Measurements from ENCODE around the gene KIF5B. TPM values are rescaled to one million over a fixed set of nuclear protein-coding genes. Genes with fewer than 3 reads are reported as not detected.
"Not testable (repeated sequence)": the region's sequence is repeated elsewhere in the genome, so short reads cannot be mapped to it uniquely, and the experiment has no call there.

The KIF5B gene
- total and polyA plus RNA-seq, 12 donors: 30.1 to 205 (median 155) TPM

DNA sequence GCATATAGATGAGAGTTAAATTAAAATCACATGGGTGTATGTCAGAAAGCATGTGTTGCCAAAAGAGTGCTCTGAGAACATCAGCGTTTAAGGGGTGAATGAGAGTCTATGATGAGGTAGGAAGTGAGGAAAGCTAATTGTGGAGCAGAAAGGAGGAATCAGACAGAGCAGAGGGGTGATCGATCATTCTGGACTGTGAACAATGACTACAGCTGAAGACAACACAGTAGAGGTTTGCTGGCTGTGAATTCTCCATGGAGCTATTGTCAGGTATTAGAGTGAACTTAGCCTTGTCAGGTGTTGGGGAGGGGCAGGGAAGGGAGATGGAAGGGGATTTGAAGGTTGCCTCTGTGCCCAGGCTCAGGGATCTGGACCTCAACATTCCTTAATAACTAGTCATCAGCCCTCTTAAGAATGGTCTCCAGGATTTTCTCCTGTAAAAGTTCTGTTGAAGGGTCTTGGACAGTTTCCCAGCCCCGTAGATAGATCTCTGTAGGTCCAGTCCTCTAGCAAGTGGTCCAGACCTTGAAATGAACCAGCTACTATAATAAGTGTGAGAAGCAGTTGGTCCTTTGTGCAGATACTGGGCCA lies 57.1 kb downstream of the KIF5B start:
- Histone ChIP-seq H3K4me1 (peaks cover 0 to 18% (median 5%) of the 10 kb centered on the region in 9 donors), H3K9me3 (no peaks in the 10 kb centered on the region), H3K4me3 (no peak overlapping the region), H3K36me3 (no peaks in the 10 kb centered on the region), H3K27me3 (no peaks in the 10 kb centered on the region), H3K27ac (no peak overlapping the region)
- no peak for DNase-seq
- no peak for ATAC-seq
- WGBS, 2 donors: 48 to 62% methylated on average over 3 of the region's 3 CpGs
- intact Hi-C loops (cut with DNase I): no loop called here
- TF ChIP-seq, protein P1, sequence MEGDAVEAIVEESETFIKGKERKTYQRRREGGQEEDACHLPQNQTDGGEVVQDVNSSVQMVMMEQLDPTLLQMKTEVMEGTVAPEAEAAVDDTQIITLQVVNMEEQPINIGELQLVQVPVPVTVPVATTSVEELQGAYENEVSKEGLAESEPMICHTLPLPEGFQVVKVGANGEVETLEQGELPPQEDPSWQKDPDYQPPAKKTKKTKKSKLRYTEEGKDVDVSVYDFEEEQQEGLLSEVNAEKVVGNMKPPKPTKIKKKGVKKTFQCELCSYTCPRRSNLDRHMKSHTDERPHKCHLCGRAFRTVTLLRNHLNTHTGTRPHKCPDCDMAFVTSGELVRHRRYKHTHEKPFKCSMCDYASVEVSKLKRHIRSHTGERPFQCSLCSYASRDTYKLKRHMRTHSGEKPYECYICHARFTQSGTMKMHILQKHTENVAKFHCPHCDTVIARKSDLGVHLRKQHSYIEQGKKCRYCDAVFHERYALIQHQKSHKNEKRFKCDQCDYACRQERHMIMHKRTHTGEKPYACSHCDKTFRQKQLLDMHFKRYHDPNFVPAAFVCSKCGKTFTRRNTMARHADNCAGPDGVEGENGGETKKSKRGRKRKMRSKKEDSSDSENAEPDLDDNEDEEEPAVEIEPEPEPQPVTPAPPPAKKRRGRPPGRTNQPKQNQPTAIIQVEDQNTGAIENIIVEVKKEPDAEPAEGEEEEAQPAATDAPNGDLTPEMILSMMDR (IDR thresholded peaks at IDR 0.05): no peak

DNA sequence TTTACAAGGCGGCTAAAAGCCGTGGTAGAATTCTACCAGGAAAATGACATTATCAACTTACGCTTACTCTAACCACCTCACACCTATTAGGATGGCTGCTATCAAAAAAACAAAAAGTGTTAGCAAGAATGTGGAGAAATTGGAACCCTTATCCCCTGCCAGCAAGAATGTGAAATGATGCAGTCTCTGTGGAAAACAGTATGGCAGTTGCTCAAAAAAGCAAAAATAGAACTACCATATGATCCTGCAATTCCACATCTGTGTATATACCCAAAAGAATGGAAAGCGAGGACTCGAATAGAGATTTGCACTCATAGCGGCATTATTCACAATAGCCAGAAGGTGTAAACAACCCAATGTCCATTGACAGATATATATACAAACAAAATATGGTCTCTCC lies 61.3 kb downstream of the KIF5B start:
- TF ChIP-seq, protein P1 (IDR thresholded peaks at IDR 0.05): no peak
- Histone ChIP-seq H3K9me3 (no peaks in the 10 kb centered on the region), H3K4me1 (no peaks in the 10 kb centered on the region), H3K27me3 (no peaks in the 10 kb centered on the region), H3K27ac (no peak overlapping the region), H3K4me3 (no peak overlapping the region), H3K36me3 (no peaks in the 10 kb centered on the region)
- ATAC-seq (no peak), DNase-seq (no peak)
- WGBS, 2 donors: 78 to 80% methylated on average over 6 of the region's 6 CpGs
- intact Hi-C loops (cut with DNase I): no loop called here

DNA sequence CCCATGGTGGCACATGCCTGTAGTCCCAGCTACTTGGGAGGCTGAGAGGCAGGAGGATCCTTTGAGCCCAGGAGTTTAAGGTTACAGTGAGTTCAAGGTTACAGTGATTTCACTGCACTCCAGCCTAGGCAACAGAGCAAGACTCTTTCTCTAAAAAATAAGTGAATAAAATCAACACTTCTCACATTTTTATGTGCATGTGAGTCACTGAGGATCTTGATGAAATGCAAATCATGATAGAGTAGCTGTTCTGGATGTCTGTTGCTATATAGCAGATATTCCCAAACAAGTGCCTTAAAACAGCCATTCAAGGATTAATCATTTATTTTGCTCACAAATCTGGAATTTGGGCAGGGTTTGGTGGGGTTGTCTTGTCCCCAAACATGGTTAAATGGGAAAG lies 65.3 kb downstream of the KIF5B start:
- intact Hi-C loops (cut with DNase I): no loop called here

DNA sequence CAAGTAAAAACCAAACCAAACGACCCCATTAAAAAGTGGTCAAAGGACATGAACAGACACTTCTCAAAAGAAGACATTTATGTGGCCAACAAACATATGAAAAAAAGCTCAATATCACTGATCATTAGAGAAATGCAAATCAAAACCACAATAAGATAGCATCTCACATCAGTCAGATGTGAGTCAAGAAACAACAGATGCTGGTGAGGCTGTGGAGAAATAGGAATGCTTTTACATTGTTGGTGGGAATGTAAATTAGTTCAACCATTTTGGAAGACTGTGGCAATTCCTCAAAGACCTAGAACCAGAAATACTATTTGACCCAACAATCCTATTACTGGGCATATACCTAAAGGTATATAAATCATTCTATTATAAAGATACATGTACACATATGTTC lies 68.4 kb downstream of the KIF5B start:
- H3K27ac ChIP-seq; H3K4me1 ChIP-seq; H3K4me3 ChIP-seq; ATAC-seq; intact Hi-C loops (cut with DNase I); H3K36me3 ChIP-seq; DNase-seq; H3K9me3 ChIP-seq; H3K27me3 ChIP-seq: not testable (repeated sequence)
- WGBS, 2 donors: 84% methylated on average over 1 of the region's 1 CpG

More for the DNA sequence above, 65.3 kb downstream of the KIF5B start:
- Histone ChIP-seq H3K4me3 (no peak overlapping the region), H3K4me1 (no peaks in the 10 kb centered on the region), H3K9me3 (peaks cover 0 to 8% (median 0%) of the 10 kb centered on the region in 11 donors), H3K27me3 (no peaks in the 10 kb centered on the region), H3K27ac (no peak overlapping the region), H3K36me3 (no peaks in the 10 kb centered on the region)
- DNase-seq: no peak
- ATAC-seq: no peak
- TF ChIP-seq, protein P1 (IDR thresholded peaks at IDR 0.05): no peak

DNA sequence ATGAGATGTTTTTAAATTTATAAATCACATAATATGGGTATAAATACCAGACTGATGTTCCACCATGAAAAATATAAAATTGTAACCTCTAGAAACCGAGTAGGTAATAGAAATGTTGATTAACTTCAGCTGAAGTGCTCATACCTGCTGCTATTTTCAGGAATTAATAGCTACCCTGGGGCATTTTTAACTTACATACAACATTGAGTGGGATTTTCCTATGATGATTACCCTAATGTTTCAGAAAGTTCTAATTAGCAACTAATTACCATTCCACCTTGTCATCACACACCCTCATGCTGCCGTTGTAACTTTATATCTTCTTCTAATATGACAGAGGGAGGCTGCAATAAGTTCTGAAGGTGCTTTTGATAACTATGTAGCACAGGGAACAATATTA lies 74.1 kb downstream of the KIF5B start:
- H3K9me3 ChIP-seq: peaks cover 0 to 6% (median 0%) of the 10 kb centered on the region in 11 donors
- H3K36me3 ChIP-seq: no peaks in the 10 kb centered on the region
- no peak overlapping the region for H3K27ac ChIP-seq
- WGBS, 2 donors: 74 to 78% methylated on average over 2 of the region's 2 CpGs
- H3K27me3 ChIP-seq: peaks cover 0 to 6% (median 0%) of the 10 kb centered on the region in 7 donors
- peaks cover 0 to 13% (median 0%) of the 10 kb centered on the region in 9 donors for H3K4me1 ChIP-seq
- TF ChIP-seq, protein P1 (IDR thresholded peaks at IDR 0.05): no peak
- H3K4me3 ChIP-seq: no peak overlapping the region
- ATAC-seq (no peak), DNase-seq (no peak)
- intact Hi-C loops (cut with DNase I): no loop called here
